Inferior parietal cortex (tissue), 1 donor: ENCODE data around the gene HOXB4.
A peak's percentile ranks its signal among the peaks of the same experiment; 100 is the strongest.
"Not testable (repeated sequence)": the region's sequence is repeated elsewhere in the genome, so short reads cannot be mapped to it uniquely, and the experiment has no call there.

ENCODE experiments used
- DNase-seq: peaks from one replicate; pipeline ENCODE4 v3.0.0-alpha.2; 2016; ENCODE audit errors: extremely low spot score

The HOXB4 gene

DNA sequence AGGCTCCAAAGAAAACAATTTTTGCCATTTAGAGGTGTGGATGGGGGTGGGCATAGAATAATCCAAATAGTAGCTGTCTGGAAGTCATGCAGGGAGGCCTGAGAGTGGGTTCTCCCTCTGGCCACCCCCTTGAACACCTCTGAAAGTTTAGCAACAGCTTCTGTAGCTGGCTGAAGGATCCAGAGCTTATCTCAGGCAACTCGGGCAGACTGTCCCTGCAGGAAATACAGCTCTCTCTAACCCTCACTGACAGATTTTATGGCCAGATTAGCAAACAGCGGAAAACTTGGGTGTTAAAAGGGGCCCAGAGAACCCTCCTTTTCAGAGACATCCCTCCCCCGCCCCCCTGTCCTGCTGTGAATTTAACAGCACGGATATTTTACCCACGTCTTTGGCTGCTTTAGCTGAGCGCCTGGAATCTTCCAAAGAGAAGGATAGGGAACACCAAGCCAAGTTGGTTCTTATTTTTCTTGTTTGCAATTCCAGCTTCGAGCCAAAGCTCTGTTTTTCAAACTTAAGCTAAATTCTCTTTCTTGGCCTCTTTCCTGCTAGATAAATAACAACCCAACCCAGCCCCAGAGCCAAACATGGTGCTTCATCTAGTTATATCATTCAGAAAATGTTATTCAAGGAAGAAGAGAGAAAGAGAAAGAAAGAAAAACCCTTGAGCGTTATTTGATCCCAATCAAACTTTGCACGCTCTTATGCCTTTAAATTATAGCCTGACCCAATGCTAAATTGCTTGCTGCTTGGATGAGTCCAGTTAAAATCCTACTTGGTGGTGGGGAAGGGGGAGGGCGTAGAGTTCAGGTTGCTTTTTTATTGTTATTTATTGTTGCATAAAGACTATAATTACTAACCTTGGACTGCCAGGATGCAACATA is 31.0 kb downstream of the HOXB4 start:
- peak; percentile 9 for DNase-seq

DNA sequence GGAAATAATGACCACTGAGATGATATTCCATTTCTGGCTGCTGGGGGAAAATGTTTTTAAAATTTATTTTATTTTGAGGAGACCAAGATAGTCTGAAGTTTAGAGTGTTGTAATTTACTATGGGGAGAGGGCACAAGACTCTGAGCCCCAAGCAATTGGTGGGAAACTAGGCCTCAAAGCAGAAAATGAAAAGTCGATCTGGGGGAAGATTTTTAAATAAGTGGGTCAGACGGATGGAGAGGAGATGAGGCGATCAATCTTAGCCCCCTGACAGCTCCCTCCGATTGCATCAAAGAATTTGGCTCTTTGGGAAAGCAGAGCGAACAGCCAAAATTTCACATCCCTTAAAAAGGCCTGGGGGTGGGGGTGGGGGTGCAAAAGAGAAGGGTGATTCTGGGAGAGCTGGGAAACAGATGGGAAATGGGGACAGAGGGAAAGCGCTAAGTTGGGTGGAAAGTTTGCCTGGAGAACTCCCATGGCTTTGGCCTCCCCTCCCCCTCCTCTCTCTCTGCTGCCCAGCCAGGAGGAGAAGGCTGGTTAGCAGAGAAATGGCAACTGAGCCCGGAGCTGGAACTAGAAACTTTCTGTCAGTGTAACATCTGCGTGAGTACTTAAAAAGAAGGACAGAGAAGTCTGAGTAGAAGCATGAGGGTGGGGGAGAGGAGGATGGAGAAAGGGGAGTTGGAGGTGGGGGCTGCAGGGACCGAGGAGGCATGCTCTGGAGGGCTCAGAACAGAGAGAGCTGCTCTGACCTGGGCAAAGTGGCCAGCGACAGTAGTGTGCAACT is 31.8 kb downstream of the HOXB4 start:
- no peak for DNase-seq

DNA sequence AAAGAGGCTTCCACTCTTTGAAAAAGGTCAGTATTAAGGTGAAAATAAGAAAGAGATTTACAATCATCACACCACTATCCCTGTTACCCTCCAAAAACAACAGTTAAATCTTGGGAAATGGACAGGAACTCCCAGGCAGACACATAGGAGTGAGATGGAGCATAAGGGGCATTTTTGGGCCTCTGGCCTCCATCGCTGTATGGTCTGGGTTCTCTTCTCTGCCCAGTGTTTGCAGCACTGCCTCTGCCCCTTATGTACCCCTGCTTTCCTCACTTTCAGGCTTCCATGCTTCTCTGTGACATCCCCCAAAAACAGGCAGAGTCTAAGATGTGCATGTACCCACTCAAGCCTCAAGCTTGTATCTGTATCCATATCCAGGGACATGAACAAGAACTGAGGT is 32.6 kb downstream of the HOXB4 start:
- DNase-seq = no peak

DNA sequence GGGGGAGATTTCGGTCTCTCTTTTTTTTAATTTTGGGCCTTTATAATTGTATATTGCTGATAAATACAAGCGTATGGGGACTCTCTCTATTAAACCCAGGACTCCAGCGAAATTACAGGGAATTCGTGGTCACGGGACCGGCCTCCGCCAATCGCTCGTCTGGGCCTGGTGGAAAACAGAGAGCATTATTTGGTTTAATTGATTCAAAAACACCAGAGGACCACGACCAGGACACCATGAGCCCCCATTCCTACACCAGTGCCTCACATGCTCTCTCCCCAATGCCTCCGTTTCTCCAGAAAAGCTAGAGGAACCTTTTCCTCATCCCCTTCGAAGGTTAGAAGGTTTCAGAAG is 33.2 kb downstream of the HOXB4 start, which contains the start of gene HOXB2:
HOXB2 (minus strand) TSS at position 88 of the 354 bp plus-strand sequence. CDS start 198 bp downstream, outside the sequence.
- no peak for DNase-seq

DNA sequence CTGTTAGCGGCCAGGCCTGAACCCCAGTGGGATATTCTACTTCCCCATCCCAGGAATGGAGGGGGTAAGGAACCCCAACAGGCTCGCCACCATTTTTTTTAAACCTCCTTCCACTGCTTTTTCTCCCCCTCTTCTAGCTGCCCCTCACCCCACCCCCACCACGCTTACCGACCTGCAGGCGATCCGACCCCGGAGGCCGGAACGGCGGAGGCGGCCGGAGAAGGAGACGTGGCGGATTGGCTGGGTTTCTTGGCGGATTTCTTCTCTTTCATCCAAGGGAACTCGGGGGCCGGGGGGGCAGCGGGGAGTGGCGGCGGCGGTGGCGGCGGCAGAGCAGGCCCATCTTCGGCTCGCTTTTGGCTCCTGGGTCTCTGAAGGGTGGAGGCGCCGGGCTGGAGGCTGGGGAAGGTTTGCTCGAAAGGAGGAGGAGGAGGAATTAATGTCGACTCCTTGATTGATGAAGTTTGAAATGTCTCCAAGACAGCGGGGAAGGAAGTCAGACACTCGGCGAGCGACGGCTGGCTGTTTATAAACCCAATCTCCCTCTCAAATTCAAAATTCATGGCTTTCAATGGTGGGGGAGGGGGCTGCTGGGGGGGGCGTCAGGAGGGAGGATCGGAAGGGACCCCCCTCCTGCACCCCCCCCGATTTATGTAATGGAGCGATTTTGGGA is 33.7 kb downstream of the HOXB4 start:
- DNase-seq = no peak

DNA sequence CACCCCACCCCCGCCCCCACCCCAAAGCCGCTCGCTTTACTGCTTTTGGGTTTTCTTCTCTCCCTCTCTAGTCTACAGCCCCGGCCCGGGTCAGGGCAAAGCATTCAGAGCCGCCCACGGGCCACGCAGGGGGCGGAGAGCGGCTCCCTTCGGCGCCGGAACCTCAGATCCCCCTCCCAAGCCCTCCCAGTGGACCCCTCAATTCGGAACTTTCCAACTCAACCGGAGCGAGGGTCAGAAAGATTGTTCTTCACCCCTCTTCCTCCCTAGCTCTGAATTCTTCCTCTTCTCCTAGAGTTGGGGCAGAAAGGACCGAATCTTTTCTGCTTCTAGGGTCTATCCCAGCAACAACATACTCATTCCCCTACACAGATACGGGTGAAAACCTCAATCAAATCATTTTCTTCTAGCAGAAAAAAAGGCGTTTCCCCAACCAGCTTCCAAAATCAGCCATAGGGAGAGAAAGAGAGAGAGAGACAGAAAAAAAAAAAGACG is 34.2 kb downstream of the HOXB4 start:
- DNase-seq = no peak

DNA sequence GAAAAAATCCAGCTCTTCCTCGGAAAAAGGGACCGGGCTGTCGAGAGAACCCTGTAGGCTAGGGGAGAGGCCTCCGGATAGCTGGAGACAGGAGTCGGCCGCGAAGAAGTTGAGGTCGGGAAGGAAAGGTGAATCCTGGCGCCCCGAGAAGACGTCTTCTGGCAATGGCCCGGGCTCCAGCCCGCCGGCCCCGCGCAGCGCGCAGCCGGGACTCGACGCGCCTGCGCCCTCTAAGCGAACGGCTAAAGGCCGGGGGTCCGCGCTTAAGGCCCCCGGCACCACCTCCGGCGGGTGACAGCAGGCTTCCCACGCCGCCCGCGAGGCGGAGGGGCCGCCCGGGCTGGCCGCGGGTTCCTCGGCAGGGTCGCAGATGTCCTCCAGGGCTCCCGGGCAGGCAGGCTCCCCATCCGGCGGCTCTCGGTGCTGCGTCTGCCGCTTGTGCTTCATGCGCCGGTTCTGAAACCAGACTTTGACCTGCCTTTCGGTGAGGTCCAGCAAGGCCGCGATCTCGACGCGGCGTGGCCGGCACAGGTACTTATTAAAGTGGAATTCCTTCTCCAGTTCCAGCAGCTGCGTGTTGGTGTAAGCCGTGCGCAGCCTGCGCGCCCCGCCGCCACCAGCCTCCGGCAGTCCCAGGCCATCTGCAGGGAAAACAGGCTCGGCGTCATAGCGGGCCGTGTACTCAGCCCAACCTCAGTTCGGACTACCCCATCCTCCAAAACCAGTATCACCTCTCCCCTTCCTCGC is 34.9 kb downstream of the HOXB4 start:
- DNase-seq = no peak

DNA sequence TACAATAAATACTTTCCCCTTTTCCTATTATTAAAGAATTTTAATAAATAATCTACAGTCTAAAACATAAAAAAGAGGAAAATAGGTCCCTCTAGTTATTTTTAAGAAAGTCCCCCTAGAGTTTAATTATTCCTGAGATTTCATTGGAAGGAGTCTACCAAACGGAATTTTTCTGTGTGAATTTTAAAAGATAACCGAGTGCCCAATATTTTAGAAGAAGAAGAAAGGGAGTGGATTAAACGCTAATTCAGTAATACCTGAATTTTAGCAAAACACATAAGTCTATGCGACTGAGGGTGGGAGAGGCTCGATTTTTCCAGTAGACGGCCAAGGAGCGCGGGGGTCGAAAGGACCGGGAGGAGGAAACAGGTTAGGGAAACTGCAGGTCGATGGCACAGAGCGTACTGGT is 35.4 kb downstream of the HOXB4 start:
- DNase-seq = no peak

DNA sequence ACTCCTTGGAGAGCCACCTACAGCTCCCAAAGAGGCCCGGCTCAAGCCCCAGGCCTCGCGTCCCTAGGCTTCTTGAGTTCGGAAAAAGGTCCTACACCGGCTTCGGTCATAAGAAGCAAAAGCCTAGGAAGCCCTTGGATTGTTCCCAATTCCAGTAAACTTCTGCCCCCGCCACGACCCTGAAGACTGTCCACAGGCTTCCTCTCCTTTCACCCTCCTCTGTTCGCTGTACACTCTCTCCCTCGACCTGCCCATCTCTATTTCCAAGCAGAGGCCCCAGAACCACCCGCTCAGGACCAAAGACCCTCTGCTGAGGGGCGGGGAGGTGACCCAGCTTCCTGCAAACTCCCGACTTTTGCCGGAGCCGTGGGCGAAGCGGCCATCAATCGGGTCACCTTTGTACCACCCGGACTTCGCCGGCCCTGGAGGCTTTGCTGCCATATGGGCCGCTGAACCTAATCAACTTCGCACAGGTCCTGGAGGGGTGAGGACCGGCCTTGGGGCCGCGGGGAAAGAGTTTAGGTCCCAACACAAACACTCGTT is 36.0 kb downstream of the HOXB4 start:
- DNase-seq = no peak

DNA sequence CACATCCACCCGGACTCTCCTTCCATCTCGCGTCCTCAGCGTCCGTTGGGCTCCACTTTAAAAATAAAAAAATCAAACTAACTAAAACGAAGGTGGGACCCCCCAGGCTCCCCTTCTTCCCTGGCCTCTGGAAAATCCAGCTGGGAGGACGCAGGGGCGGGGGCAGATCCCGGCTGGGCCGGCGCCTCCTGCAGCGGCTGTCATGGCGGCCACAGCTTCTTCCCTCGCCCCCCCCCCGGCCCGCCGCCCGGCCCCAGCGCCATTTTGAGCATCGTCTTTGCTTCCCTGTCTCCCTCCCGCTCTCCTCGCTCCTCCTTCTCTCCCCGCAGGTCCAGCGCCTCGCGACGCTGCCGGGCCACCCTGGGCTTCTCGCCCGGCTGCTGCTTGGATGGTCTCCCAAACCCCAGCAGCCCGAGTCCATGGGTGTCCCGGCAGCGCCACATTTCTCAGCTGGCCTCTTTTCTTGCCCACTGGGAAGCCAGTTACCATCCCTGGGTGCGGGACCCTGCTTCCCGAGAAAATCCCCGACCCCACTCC is 36.5 kb downstream of the HOXB4 start:
- DNase-seq = no peak

DNA sequence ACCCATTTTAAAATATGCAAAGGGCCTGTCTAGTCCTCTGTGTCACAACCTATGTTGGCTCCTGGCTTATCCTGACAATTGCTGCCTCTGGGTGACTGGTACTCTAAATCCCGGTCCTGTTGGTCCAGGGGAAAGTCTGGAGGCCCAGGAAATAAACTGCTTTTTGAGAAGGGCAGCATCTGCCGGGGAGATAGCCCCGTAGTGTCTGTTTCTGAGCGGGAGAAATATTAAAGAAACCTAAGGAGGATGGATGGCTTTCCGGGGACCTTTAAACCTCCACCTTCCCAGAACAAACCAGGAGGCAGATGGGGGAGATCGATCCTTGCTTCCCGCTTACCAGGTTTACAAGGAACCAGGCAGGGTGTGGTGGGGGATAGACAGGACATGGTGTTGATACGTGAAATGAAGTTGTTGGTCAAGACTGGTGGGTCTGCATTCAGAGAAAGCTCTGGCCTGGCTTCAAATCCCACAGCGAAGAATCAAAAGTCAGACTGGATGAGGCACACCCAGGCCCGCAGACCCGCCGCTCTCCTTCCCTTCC is 37.0 kb downstream of the HOXB4 start:
- no peak for DNase-seq

DNA sequence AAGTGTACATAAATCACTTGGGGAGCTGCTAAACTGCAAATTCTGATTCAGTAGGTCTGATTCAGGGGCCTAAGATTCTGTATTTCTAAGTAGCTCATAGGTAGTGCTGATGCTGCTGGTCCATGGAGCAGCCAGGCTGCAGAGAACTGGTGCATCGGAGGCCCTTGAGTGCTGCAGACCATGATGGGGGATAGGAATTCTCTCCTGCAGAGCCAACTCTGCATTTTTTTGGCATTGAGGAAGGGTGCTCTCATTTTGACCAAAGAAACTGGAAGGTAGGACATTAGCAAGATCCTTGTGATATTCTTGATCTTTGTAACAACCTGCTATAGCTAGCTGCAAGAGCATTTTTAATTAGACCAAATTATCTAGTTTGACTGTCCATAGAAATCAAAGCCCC is 37.9 kb downstream of the HOXB4 start:
- DNase-seq = no peak

DNA sequence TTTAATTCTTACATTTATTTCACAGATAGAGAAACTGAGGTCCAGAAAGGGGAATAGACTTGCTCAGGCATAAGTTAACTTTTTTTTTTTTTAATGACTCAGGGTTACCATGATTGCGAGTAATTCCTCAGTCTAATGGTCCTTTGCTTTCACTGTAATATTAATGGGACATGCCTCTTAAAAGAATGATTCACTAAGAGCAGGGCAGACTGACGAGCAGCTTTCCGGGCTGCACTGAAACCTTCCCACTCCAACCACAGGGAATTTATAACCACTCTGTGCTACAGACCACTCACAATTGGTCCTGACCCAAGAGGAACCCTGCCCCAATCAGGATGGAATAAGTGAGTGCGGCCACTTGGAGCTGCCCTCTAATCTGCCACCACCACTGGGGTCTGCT is 39.0 kb downstream of the HOXB4 start:
- no peak for DNase-seq

DNA sequence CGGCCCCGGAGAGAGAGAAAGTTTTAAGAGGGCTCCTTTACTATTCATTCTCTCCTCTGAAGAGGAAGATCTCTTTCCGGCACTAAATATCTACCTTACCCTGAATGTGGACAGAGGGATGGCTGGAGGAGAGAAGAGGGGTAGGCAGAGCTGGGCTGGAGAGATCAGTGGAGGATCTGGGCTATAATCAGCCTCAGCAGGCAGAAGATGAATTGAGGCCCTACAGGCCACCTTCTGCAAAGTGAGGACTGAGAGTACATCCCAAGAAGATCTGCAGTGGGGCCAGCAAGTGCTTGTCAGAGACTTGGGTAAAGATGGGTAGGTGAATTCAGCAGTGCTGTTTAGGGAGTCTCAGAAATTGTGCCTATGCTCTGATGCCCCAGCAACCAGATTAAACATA is 40.8 kb downstream of the HOXB4 start:
- DNase-seq = no peak

DNA sequence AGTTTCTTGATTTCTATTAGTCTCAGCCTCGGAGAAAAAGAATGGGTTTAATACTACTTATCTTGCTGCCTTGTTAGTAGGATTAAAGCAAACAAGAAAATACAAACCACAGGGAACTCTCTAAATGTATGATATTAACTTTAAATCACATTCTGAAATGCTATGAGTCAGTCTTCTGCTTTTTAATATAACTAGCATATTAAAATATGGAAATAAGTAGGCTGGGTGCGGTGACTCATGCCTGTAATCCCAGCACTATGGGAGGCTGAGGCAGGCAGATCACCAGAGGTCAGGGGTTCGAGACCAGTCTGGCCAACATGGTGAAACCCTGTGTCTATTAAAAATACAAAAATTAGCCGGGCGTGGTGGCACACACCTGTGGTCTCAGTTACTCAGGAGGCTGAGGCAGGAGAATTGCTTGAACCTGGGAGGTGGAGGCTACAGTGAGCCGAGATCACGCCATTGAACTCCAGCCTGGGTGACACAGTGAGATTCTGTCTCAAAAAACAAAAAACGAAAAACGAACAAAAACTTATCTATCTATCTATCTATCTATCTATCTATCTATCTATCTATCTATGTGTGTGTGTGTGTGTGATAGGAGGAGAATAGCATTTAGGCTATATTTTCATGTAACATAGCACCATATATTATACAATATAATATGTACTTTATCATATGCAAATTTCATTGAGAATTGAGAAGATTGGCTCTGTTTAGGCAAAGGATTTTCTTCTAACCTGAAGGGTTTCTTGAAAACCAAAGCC is 42.2 kb downstream of the HOXB4 start:
- DNase-seq = not testable (repeated sequence)

DNA sequence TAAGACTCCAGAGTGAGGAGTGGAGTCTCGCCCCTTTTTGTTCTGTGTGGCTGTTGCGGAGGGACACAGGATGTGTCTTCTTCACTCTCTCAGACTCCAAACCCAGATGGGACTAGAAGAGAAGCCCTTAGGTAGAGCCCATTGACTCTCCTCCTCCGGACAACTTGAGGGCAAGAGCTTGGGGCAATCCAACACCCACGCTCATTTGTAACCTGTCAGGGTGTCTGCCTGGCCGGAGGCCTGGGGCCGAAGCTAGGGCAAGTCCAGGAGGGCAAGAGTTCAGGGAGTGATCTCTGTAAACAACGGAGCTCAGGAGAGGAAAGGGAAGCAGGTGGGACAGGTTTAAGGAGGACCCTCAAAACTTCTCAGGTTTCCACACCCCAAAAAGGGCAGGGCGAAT is 45.9 kb downstream of the HOXB4 start:
- no peak for DNase-seq

DNA sequence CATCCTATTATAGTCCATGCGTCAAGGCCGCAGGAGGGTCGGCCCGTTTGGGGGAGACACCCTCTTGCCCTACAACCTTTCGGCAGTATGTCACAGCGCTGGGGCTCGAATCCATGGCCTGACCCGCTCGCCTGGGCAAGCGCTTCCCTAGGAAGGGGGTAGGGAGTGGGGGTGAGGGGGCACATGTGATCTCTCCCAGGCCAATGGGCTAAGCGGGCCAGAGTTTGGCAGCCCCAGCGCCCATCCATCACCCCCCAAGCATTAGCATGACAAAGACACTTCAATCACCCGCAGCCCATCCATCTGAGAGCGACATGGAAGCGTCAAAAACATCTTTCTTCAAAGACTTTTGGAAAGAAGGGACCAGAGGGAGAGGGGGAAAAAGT is 47.3 kb downstream of the HOXB4 start, which contains the start of gene HOXB1:
HOXB1 (minus strand) TSS at position 125 of the 386 bp plus-strand sequence; CDS start at position 18, 107 bp downstream.
- no peak for DNase-seq

DNA sequence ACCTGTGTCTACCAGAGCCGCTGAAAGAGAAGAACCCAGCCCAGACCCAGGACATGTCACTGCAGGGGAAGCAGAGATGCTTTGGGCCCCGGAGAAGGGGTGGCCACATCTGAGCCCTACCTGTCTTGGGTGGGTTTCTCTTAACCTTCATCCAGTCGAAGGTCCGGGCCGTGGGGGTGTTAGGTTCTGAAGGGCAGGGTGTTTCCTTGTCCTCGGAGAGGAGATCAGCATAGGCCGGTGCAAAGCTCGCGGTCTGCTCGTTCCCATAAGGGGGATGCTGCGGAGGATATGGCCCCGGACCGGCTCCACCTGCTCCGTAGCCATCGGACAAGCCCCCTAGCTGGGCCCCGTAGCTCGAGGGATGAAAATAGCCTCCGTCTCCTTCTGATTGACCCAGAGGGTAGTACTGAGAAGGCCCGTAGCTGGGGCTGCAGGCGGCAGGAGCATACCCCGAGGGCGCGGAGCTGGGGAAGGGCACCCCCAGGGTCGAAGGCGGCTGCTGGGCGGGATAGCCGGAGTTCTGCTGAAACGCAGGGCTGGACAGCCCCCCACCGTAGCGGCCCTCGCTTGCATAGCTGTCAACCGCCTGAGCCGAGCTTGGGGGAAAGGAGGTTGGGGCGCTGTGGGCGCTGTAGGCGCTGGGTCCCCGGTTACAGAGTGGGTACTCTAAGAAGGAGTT is 47.8 kb downstream of the HOXB4 start:
- no peak for DNase-seq

DNA sequence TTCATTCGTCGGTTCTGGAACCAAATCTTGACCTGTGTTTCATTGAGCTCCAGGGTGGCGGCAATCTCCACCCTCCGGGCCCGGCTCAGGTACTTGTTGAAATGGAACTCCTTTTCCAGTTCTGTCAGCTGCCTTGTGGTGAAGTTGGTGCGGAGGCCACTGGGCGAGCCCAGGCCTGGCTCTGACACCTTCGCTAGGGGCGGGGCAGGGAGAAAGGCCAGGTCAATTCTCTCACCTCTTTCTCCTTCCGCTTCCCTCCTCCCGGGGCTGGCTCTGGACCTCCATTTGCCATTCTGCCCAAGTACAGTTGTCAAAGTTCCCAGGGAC is 48.5 kb downstream of the HOXB4 start:
- no peak for DNase-seq
